Small intestine (tissue), 7 donors: ENCODE results near the gene CKLF. TPM values are rescaled to one million over a fixed set of nuclear protein-coding genes. Genes with fewer than 3 reads are reported as not detected.
"Not testable (repeated sequence)": the region's sequence is repeated elsewhere in the genome, so short reads cannot be mapped to it uniquely, and the experiment has no call there.

ENCODE experiments used
- DNase-seq, 2 donors: peaks; one replicate each; pipeline versions ENCODE4 v3.0.0 to v3.0.0-alpha.2; 2013
- FAIRE-seq: peaks from 2 replicates; lab custom pipeline; 2012; peaks lifted over from hg19 to GRCh38; lab: Jason Lieb, UNC
- H3K27ac ChIP-seq, 3 donors: one replicate each; pipeline ENCODE4 v1.5.1; 2013; ENCODE audit warnings: low read length in 2 of 3, mild to moderate bottlenecking in 2 of 3, control low read depth in 1 of 3, inconsistent platforms in 1 of 3, low read depth in 1 of 3, moderate library complexity in 1 of 3
- H3K27me3 ChIP-seq, 3 donors: one replicate each; pipeline ENCODE4 v1.6.1; 2013; ENCODE audit warnings: low read length in 3 of 3, inconsistent platforms in 1 of 3; ENCODE audit not compliant: control insufficient read depth in 3 of 3, insufficient read depth in 3 of 3
- H3K36me3 ChIP-seq, 3 donors: one replicate each; pipeline ENCODE4 v1.6.1; 2013; ENCODE audit warnings: low read length in 3 of 3, inconsistent platforms in 1 of 3, low read depth in 1 of 3, mild to moderate bottlenecking in 1 of 3, moderate library complexity in 1 of 3; ENCODE audit not compliant: control insufficient read depth in 3 of 3, insufficient read depth in 2 of 3
- H3K4me1 ChIP-seq, 3 donors: one replicate each; pipeline ENCODE4 v1.6.1; 2013; ENCODE audit warnings: low read length in 2 of 3, inconsistent platforms in 1 of 3, low read depth in 1 of 3, mild to moderate bottlenecking in 1 of 3, moderate library complexity in 1 of 3; ENCODE audit not compliant: control insufficient read depth in 3 of 3, insufficient read depth in 2 of 3
- H3K4me3 ChIP-seq, 3 donors: one replicate each; pipeline ENCODE4 v1.5.1; 2013; ENCODE audit warnings: low read length in 3 of 3, control low read depth in 1 of 3, inconsistent platforms in 1 of 3, low read depth in 1 of 3, mild to moderate bottlenecking in 1 of 3, moderate library complexity in 1 of 3
- H3K9me3 ChIP-seq, 2 donors: one replicate each; pipeline ENCODE4 v1.6.1; 2013; ENCODE audit warnings: low read depth in 1 of 2, low read length in 1 of 2; ENCODE audit not compliant: control insufficient read depth in 2 of 2, insufficient read depth in 1 of 2
- WGBS, 3 donors: extraction: QIAGEN DNeasy Blood & Tissue Kit; methylation state at CpG; one replicate each; pipeline ENCODE4 v1.1.7; 2013; 5-methylcytosine and 5-hydroxymethylcytosine counted together
- polyA plus RNA-seq, 4 donors: library from polyadenylated mRNA; stranded (reverse) in 3 of 4; unstranded in 1 of 4; fragments of 200-250 nt in 3 of 4; fragments of 120-200 nt in 1 of 4; gene quantifications; one replicate each; pipeline versions ENCODE4 v1.2.1 to v1.2.3, GENCODE V29; 2013
- donor health status: healthy with polysubstance abuse.
- donor health status: control.
- donor health status: control.
- donor health status: Bipolar disorder and iron deficiency.
- donor health status: healthy.

Gene CKLF
- polyA plus RNA-seq, 4 donors, result 24.7 to 55.1 (median 35.4) TPM

DNA sequence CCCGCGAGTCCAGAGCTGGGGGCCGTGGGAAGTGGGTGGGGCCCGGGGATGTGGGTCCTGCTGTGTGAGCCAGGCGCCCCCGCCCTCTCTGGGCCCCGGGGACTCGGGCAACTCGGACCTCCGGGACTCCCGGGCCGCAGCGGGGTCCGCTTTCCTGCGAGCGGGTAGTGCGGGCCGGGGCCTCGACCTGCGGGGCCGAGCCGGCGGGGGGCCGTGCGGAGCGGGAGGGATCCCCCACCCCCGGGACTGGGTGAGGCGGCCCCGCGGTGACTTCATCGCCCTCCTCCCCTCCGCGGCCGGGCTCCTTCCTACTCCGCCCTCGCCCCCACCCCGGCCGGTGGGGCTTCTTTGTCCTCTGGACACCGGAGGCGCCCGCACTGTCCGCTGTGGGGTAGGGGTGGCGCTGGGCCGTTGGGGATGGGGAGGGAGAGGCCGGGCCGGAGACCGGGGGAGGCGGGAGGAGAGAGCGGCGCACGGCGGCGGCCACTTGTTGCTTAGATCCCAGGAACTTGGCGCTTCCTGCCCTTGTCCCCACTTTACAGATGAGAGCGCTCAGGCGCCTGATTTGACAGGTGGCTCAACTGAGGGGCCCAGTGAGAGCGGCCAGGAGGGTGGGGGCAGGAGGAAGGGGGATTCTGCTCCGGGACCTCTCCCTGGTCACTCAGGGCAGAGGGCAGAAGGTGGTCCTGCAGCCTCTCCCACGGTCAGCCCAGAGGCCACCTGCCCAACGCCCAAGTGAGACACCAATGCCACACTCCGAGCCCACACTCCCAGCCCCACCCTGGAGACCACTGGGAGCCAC lies 53.0 kb downstream of the CKLF start:
- peaks cover 0 to 38% (median 0%) of the 10 kb centered on the region in 3 donors for H3K36me3 ChIP-seq
- 4 to 16% (median 15%) methylated on average over 32 to 61 of the region's 61 CpGs for WGBS, 3 donors
- H3K4me1 ChIP-seq, result peaks cover 0 to 17% (median 0%) of the 10 kb centered on the region in 3 donors
- peaks cover 0 to 10% of the 10 kb centered on the region in 2 donors for H3K9me3 ChIP-seq
- peak overlapping the region; percentile 48 to 67 (median 65) for H3K27ac ChIP-seq
- DNase-seq (peak in 1 of 2 donors; percentile 63), FAIRE-seq (no peak)
- peaks cover 0 to 14% (median 0%) of the 10 kb centered on the region in 3 donors for H3K27me3 ChIP-seq
- H3K4me3 ChIP-seq, result peak overlapping the region; percentile 59 to 73 (median 71)

DNA sequence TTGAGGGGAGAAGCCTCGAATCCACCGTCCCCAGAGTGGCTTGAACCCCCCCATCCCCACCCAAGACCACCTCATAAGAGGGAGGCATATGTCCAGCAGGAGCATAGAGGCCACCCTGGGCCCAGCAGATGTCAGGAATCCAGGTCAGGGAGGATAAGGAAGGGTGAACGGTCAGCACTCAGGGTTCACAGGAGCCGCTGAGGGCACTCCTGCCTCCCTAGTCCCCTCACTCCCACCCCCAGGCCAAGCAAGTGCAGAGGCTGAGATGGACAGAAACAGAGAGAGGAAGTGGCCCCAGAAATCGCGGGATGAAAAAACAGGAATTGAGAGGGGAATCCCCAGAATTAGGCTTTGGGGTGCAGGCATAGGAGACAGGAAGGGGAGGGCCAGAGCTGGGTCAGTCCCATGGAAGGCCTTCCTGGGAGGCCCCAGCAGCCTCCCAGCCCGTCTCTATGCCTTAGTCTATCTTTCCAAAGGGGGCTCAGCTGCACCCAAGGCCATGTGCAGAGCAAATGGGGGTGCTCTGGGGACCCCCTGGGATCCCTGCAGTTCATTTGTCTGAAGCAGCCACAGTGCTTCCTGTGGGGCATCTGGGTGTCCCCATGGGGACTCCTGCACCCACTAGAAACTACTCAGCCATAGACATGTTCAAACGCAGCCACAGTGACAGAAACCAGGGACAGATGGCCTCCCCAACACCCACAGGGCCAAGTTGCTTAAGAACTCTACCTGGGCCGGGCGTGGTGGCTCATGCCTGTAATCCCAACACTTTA lies 53.8 kb downstream of the CKLF start:
- H3K4me3 ChIP-seq, result peak overlapping the region in 2 of 3 donors; percentile 71 to 73

DNA sequence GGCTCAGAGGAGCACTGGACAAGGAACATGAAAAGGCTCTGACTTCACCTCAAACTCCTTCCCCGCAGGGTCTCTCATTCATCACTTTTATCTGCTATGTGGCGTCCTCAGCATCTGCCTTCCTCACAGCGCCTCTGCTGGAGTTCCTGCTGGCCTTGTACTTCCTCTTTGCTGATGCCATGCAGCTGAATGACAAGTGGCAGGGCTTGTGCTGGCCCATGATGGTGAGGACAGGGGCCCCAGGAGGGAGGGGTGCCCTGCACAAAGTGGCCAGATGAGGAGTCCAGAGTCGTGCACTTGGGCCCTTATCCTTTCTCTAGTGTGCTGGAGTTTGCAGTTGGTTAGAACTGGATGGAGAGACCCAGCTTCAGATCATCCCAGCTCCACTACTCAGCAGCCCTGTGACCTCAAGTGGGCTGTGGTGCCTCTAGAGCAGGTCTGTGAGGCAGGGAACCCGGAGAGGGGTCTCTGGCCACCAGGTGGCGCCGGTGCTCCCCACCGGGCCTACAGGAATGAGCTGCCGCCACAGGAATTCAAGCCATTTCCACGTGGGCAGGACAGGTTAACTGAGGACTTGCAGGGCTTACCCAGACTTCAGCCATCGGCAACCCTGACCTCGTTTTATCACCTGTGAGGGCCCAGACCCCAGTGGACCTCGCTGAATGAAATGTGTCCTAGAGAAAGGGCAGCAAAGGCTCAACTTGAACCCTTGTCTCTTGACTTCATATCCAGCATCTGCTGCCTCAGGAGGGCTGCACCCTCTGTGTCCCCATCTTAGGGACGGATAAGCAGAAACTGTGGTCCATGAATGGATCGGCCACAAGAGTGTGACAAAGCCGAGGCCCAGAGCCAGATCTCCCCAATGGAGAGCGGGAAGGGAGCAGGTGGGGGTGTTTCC lies 56.1 kb downstream of the CKLF start:
- H3K27me3 ChIP-seq, result peaks cover 0 to 14% (median 0%) of the 10 kb centered on the region in 3 donors
- FAIRE-seq (no peak), DNase-seq (peak; percentile 81 to 92)
- peaks cover under 1 to 62% (median 4%) of the 10 kb centered on the region in 3 donors for H3K36me3 ChIP-seq
- H3K9me3 ChIP-seq, result no peaks in the 10 kb centered on the region
- H3K27ac ChIP-seq, result no peak overlapping the region
- peaks cover 0 to 16% (median 0%) of the 10 kb centered on the region in 3 donors for H3K4me1 ChIP-seq
- no peak overlapping the region for H3K4me3 ChIP-seq
- 35 to 37% (median 37%) methylated on average over 17 of the region's 17 CpGs for WGBS, 3 donors

More for the DNA sequence above, 53.8 kb downstream of the CKLF start:
- Histone ChIP-seq H3K4me1 (peaks cover 0 to 17% (median 0%) of the 10 kb centered on the region in 3 donors), H3K27ac (peak overlapping the region in 2 of 3 donors; percentile 14 to 65), H3K9me3 (peaks cover 0 to 7% of the 10 kb centered on the region in 2 donors), H3K27me3 (peaks cover 0 to 14% (median 0%) of the 10 kb centered on the region in 3 donors), H3K36me3 (peaks cover 0 to 46% (median 4%) of the 10 kb centered on the region in 3 donors)
- no peak for FAIRE-seq
- DNase-seq, result no peak
- WGBS, 3 donors, result 58 to 74% (median 62%) methylated on average over 10 of the region's 10 CpGs

DNA sequence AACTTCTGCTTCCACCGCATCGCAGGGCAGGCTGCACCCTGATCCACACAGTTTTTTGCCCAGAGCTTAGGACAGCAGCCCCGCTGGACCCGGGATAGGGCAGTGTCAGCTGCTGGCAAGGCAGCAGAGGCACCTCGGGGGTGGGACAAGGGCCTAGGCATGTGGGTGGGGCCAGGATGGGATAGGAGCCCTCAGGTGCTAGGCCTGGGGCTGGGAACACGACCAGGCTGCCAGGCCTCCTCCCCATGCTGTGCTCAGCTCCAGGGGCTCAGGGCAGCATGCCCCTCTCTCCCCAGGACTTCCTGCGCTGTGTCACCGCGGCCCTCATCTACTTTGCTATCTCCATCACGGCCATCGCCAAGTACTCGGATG lies 56.7 kb downstream of the CKLF start:
- Histone ChIP-seq H3K27ac (no peak overlapping the region), H3K4me1 (peaks cover 0 to 10% (median 0%) of the 10 kb centered on the region in 3 donors), H3K4me3 (no peak overlapping the region), H3K36me3 (peaks cover 3 to 64% (median 8%) of the 10 kb centered on the region in 3 donors), H3K9me3 (no peaks in the 10 kb centered on the region), H3K27me3 (peaks cover 0 to 7% (median 0%) of the 10 kb centered on the region in 3 donors)
- WGBS, 3 donors, result 69 to 85% (median 81%) methylated on average over 10 to 12 of the region's 12 CpGs
- FAIRE-seq (no peak), DNase-seq (no peak)

DNA sequence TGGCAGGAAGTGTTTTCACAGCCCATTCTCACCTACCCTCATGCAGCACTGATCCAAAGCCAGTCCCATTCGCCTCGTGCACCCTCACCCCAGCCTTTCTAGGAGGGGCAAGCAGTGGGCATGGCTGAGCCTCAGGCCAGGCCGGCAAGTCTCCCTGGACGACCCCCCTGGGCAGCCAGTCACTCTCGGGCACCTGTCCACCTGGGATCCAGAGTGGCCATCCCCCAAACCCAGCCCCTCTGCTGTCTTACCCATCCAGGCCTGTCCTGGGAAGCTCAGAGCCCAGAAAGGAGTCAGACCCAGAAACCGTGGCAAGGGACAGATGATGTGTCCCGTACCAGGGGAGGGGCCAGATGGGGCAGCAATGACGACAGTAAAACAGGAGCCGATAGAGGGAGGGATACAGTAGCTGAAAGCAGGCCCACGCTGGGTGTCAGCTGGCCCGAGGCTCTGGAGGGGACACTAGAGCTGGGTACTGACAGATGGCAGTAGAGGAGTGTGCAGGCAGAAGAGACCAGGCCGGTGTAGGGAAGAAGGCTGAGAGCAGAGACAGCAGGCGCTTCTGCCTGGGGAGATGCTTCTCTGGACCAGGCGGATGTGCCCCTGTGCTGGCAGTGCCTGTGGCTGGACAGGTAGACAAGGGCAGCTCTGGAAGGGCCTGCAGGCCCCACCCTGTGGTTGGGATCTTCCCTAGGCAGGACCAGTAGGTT lies 57.9 kb downstream of the CKLF start:
- no peaks in the 10 kb centered on the region for H3K9me3 ChIP-seq
- no peak overlapping the region for H3K4me3 ChIP-seq
- FAIRE-seq (no peak), DNase-seq (no peak)
- 87 to 88% (median 87%) methylated on average over 14 of the region's 14 CpGs for WGBS, 3 donors
- peaks cover 0 to 8% (median 0%) of the 10 kb centered on the region in 3 donors for H3K4me1 ChIP-seq
- H3K27me3 ChIP-seq, result peaks cover 0 to 5% (median 0%) of the 10 kb centered on the region in 3 donors
- no peak overlapping the region for H3K27ac ChIP-seq
- H3K36me3 ChIP-seq, result peaks cover 3 to 73% (median 12%) of the 10 kb centered on the region in 3 donors

DNA sequence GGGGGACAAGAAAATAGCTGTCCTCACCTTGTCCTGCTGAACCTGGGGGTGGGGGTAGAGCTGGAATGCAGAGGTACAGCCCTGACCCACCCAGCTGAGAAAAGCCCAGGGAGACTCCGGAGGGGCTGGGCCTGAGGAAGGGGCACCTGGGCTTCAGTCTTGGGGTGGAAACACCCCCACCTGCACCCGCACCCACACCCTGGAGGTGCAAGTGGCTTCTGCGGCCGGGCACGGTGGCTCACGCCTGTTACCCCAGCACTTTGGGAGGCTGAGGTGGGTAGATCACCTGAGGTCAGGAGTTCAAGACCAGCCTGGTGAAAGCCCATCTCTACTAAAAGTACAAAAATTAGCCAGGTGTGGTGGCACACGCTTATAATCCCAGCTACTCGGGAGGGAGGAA lies 59.5 kb downstream of the CKLF start:
- H3K9me3 ChIP-seq, H3K27me3 ChIP-seq, H3K27ac ChIP-seq, H3K4me1 ChIP-seq, DNase-seq, H3K4me3 ChIP-seq, FAIRE-seq: not testable (repeated sequence)
- 89 to 95% (median 93%) methylated on average over 8 of the region's 8 CpGs for WGBS, 3 donors
- peaks cover 3 to 82% (median 12%) of the 10 kb centered on the region in 3 donors for H3K36me3 ChIP-seq

DNA sequence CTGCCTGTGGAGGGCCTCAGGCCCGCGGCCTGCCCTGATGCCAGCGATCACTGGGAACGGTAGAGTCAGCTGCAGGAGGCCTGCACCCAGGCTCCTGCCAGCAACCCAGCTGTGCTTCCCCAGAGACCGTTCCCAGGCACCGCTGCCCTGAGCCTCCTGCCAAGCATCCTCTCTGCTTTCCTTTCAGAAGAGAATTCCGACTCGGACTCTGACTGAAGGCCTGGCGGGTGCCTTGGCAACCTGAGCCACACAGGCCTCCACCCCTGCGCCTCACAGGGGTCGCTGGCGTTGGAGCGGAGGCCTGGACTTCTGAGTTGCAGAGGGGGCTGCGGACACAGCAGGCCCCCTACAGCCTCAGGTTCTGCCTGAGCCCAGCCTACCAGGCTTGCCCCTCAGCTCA lies 60.0 kb downstream of the CKLF start:
- Histone ChIP-seq H3K27me3 (no peaks in the 10 kb centered on the region), H3K4me1 (peaks cover 0 to 2% (median 0%) of the 10 kb centered on the region in 3 donors), H3K36me3 (peaks cover 3 to 80% (median 12%) of the 10 kb centered on the region in 3 donors), H3K9me3 (no peaks in the 10 kb centered on the region), H3K27ac (no peak overlapping the region), H3K4me3 (no peak overlapping the region)
- WGBS, 3 donors, result 84 to 95% (median 84%) methylated on average over 14 of the region's 14 CpGs
- DNase-seq, result no peak
- FAIRE-seq, result no peak
